RWPE2 (cell line): ENCODE results near the gene MAGEF1.

Source experiments
- ATAC-seq: fragments of 200-7000 bp; cut with Tn5 transposase; 3 replicates; pipeline ENCODE4 v1.9.1; 2021; ENCODE audit warnings: low read depth
- DNase-seq: peaks from one replicate; pipeline ENCODE4 v3.0.0-alpha.2; 2020; ENCODE audit warnings: low spot score
- H3K27ac ChIP-seq: fragments of 450-650 bp; 2 replicates; pipeline ENCODE4 v1.5.1; 2017; ENCODE audit warnings: mild to moderate bottlenecking; ENCODE audit not compliant: poor library complexity, severe bottlenecking
- H3K27me3 ChIP-seq: fragments of 250-450 bp; sonication (Bioruptor Pico); 2 replicates; pipeline ENCODE4 v1.5.1; 2021; ENCODE audit warnings: mild to moderate bottlenecking, moderate library complexity; ENCODE audit not compliant: insufficient read depth, poor library complexity, severe bottlenecking
- H3K36me3 ChIP-seq: fragments of 250-450 bp; sonication (Bioruptor Pico); 2 replicates; pipeline ENCODE4 v1.5.1; 2020; ENCODE audit warnings: low read depth, mild to moderate bottlenecking, moderate library complexity
- H3K4me1 ChIP-seq: fragments of 250-450 bp; sonication (Bioruptor Pico); 2 replicates; pipeline ENCODE4 v1.5.1; 2021; ENCODE audit warnings: mild to moderate bottlenecking, moderate library complexity; ENCODE audit not compliant: insufficient read depth, poor library complexity, severe bottlenecking
- H3K4me3 ChIP-seq: fragments of 250-450 bp; sonication (Bioruptor Pico); 2 replicates; pipeline ENCODE4 v1.5.1; 2021; ENCODE audit warnings: mild to moderate bottlenecking, moderate library complexity; ENCODE audit not compliant: severe bottlenecking
- H3K9me3 ChIP-seq: fragments of 250-450 bp; sonication (Bioruptor Pico); 2 replicates; pipeline ENCODE4 v1.5.1; 2021; ENCODE audit warnings: mild to moderate bottlenecking, moderate library complexity; ENCODE audit not compliant: severe bottlenecking
- TF ChIP-seq, protein P1 (sequence below): fragments of 450-650 bp; IDR thresholded peaks from one replicate; pipeline ENCODE4 v1.5.1; 2017; ENCODE audit warnings: mild to moderate bottlenecking, moderate library complexity; ENCODE audit not compliant: poor library complexity, severe bottlenecking

MAGEF1 gene

DNA sequence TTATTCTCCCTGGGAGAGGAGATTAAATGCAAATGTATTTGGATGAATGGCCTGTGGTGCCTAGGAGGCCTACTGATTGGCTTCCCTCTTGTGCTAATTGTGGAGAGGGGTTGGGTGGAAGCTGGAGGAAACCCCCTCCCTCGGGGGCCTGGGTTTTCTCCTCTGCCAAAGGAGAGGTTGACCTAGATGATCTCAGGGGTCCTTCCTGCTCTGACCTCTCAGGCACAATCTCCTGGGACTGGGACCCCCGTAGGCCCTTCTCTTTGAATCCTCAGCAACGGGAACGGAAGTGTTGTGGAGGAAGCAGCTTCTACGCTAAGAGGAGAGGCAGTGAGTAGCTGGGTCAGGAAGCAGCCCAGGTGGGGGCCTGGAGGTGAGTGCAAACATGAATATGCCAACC lies 40.5 kb upstream of the MAGEF1 start:
- Histone ChIP-seq H3K27ac (no peak overlapping the region), H3K4me3 (no peak overlapping the region), H3K36me3 (no peaks in the 10 kb centered on the region), H3K9me3 (no peaks in the 10 kb centered on the region), H3K4me1 (peaks cover 6% of the 10 kb centered on the region), H3K27me3 (no peaks in the 10 kb centered on the region)
- no peak for ATAC-seq
- no peak for DNase-seq
- TF ChIP-seq, protein P1, sequence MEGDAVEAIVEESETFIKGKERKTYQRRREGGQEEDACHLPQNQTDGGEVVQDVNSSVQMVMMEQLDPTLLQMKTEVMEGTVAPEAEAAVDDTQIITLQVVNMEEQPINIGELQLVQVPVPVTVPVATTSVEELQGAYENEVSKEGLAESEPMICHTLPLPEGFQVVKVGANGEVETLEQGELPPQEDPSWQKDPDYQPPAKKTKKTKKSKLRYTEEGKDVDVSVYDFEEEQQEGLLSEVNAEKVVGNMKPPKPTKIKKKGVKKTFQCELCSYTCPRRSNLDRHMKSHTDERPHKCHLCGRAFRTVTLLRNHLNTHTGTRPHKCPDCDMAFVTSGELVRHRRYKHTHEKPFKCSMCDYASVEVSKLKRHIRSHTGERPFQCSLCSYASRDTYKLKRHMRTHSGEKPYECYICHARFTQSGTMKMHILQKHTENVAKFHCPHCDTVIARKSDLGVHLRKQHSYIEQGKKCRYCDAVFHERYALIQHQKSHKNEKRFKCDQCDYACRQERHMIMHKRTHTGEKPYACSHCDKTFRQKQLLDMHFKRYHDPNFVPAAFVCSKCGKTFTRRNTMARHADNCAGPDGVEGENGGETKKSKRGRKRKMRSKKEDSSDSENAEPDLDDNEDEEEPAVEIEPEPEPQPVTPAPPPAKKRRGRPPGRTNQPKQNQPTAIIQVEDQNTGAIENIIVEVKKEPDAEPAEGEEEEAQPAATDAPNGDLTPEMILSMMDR, result no peak

DNA sequence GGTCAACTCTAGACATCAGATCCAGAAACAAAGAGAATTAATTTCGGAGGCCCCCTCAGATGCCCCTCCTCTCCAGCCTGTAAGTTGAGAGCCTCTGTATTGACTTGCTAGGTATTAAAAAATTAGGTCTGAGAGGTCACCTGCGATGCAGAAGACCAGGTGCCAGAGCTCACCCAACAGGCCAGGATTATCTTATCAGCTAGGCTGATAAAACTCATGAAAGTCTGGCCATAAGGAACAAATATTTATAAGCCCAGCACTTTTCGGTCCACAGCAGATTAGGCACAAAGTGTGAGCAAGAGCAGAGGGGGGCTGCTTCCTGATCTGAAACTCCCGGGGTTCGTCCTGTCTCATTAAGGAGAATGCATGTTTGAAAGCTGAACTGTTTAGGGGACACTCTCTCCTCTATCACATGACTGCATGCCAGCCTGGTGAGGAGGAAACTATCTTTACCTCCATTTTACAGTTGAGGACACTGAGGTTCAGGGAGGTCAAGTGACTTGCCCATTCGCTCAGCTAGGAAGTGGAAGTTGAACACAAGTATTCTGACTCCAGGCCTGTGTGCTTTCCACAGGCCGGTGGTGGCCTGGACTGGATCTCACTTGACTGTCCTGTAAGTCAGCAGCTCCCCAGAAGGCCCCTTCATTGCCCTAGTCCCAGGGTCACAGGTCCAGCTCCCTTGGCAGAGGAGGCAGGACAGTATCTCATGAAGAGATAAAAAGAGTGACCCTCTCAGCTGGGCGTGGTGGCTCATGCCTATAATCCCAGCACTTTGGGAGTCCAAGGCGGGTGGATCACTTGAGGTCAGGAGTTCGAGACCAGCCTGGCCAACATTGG lies 39.6 kb upstream of the MAGEF1 start:
- TF ChIP-seq, protein P1, result no peak
- DNase-seq (no peak), ATAC-seq (no peak)
- Histone ChIP-seq H3K27ac (no peak overlapping the region), H3K27me3 (no peaks in the 10 kb centered on the region), H3K4me1 (peaks cover 6% of the 10 kb centered on the region), H3K4me3 (no peak overlapping the region), H3K36me3 (no peaks in the 10 kb centered on the region), H3K9me3 (no peaks in the 10 kb centered on the region)

DNA sequence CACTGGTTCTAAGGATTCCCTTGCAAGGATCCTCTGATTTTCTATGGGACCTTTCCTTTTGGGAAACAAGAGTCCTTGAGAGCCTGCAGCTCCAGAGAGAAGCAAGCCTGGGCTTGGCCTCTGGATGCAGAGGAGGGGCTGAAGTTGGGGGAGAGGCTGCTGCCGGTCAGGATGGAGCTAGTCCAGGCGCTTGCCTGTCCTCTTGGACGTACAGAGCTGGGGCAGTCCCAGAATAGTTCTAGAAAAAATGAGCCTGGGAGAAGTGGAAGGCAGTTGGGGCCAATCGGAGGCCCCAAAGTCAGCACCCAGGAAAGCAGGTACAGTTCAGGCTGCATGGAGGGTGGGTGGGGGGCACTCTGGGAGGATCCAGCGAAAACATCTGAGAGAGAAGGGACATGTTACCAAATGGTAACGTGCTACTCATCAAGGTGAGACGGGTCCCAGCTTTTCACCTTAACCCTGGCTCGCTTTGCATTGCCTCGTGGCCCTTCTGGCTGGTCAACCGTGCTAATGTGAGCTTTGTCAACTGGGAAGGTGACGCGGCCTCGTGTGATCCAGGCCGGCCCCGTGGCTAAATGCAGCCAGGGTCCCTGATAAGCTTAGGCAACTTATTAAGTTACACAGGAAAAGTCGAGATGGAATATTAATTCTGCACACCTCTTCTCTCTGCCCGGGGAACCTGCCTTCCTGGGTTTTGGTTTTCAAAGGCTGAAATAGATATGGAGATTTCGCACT lies 38.7 kb upstream of the MAGEF1 start:
- Histone ChIP-seq H3K9me3 (no peaks in the 10 kb centered on the region), H3K4me3 (no peak overlapping the region), H3K36me3 (no peaks in the 10 kb centered on the region), H3K27ac (no peak overlapping the region), H3K27me3 (no peaks in the 10 kb centered on the region), H3K4me1 (peaks cover 6% of the 10 kb centered on the region)
- TF ChIP-seq, protein P1, result no peak
- ATAC-seq (no peak), DNase-seq (no peak)

DNA sequence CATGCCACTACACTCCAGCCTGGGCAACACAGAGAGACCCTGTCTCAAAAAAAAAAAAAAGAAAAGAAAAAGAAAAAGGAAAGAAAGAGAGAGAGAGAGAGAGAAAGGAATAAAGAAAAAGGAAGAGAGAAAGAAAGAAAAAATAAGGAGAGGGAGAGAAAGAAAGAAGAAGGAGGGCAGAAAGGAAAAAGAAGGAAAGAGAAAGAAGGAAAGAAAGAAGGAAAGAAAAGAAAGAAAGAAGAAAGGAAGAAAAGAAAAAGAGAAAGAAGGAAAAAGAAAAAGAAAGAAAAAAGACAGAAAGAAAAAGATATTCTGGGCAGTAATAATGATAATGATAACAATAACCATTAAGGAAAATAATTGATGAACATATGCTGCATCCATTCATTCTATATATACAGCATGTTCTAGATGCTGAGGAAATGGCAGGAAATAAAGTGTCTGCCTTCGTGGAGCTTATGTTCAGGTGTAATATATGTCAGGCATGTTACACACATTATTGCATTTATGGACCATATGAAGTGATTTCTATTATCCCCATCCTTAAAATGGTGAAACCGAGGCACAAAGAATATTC lies 37.4 kb upstream of the MAGEF1 start:
- H3K4me3 ChIP-seq, result no peak overlapping the region
- H3K36me3 ChIP-seq, result no peaks in the 10 kb centered on the region
- no peak overlapping the region for H3K27ac ChIP-seq
- ATAC-seq (no peak), DNase-seq (no peak)
- TF ChIP-seq, protein P1, result no peak
- H3K4me1 ChIP-seq, result peaks cover 6% of the 10 kb centered on the region
- H3K27me3 ChIP-seq, result no peaks in the 10 kb centered on the region
- H3K9me3 ChIP-seq, result no peaks in the 10 kb centered on the region
